Esophagus muscularis mucosa (tissue), 3 donors: Measurements from ENCODE around the gene DOK5.

ENCODE experiments used
- POLR2A ChIP-seq: fragments of 450-650 bp; IDR thresholded peaks from one replicate; pipeline ENCODE4 v1.6.1; 2017; ENCODE audit warnings: antibody characterized with exemption, moderate library complexity, mild to moderate bottlenecking, low read depth
- TF ChIP-seq, protein P1 (sequence below), 3 experiments: fragments of 200-600 bp in 2 of 3; fragments of 450-650 bp in 1 of 3; sonication (generic) in 2 of 3; IDR thresholded peaks; one replicate each; pipeline ENCODE4 v1.5.1; 2017 to 2019; ENCODE audit warnings: antibody characterized with exemption in 3 of 3, mild to moderate bottlenecking in 2 of 3, moderate library complexity in 1 of 3

GRCh38 chr20:54469952-54470351 lies 5.4 kb upstream of the DOK5 start:
- TF ChIP-seq POLR2A = no peak
- TF ChIP-seq, protein P1, sequence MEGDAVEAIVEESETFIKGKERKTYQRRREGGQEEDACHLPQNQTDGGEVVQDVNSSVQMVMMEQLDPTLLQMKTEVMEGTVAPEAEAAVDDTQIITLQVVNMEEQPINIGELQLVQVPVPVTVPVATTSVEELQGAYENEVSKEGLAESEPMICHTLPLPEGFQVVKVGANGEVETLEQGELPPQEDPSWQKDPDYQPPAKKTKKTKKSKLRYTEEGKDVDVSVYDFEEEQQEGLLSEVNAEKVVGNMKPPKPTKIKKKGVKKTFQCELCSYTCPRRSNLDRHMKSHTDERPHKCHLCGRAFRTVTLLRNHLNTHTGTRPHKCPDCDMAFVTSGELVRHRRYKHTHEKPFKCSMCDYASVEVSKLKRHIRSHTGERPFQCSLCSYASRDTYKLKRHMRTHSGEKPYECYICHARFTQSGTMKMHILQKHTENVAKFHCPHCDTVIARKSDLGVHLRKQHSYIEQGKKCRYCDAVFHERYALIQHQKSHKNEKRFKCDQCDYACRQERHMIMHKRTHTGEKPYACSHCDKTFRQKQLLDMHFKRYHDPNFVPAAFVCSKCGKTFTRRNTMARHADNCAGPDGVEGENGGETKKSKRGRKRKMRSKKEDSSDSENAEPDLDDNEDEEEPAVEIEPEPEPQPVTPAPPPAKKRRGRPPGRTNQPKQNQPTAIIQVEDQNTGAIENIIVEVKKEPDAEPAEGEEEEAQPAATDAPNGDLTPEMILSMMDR (IDR thresholded peaks at IDR 0.05) = no peak
